ENCODE measurements around the gene ABCA4. TPM values are rescaled to one million over a fixed set of nuclear protein-coding genes. Genes with fewer than 3 reads are reported as not detected.

The ABCA4 gene
- total RNA-seq, 1 donor from 2014 or later: not detected

GRCh38 chr1:94026619-94027380 is 94.1 kb downstream of the ABCA4 start:
- H3K27ac Mint-ChIP-seq: no peak overlapping the region
- no peak for TF ChIP-seq CTCF (IDR thresholded peaks at IDR 0.05)
- CTCF ChIA-PET: interaction anchor here (1.0 to 1.8 kb wide), 6 partner anchors 307 to 779 kb away, joined by 3 to 7 read pairs (median 4); no protein-coding TSS in a partner anchor
- peaks cover 6% of the 10 kb centered on the region for H3K27me3 Mint-ChIP-seq
- no peaks in the 10 kb centered on the region for H3K9me3 Mint-ChIP-seq
- no peak overlapping the region for H3K4me3 Mint-ChIP-seq
- intact Hi-C loops (cut with micrococcal nuclease): loop anchor here (1.0 kb wide), 3 partner anchors 310 to 780 kb away; no protein-coding TSS in a partner anchor
- ATAC-seq (ENCODE audit: low read depth) (no peak), DNase-seq (no peak)
- H3K4me1 Mint-ChIP-seq: no peaks in the 10 kb centered on the region
- POLR2A ChIA-PET: no interaction called here
- no peaks in the 10 kb centered on the region for H3K36me3 Mint-ChIP-seq (ENCODE audit: low read depth)

- intact Hi-C loops (cut with micrococcal nuclease): loop anchor here (1.0 kb wide), 3 partner anchors 311 to 781 kb away; no protein-coding TSS in a partner anchor
- ChIA-PET CTCF (interaction anchor here (0.8 to 1.8 kb wide), 8 partner anchors 9 to 780 kb away, joined by 3 to 7 read pairs (median 4); no protein-coding TSS in a partner anchor), POLR2A (no interaction called here)
- no peak for TF ChIP-seq CTCF (IDR thresholded peaks at IDR 0.05)
- H3K4me3 Mint-ChIP-seq: no peak overlapping the region
- H3K27ac Mint-ChIP-seq: no peak overlapping the region
- no peaks in the 10 kb centered on the region for H3K9me3 Mint-ChIP-seq
- no peaks in the 10 kb centered on the region for H3K36me3 Mint-ChIP-seq (ENCODE audit: low read depth)
- ATAC-seq (ENCODE audit: low read depth): no peak
- H3K4me1 Mint-ChIP-seq: no peaks in the 10 kb centered on the region
- DNase-seq: no peak
- peaks cover 6% of the 10 kb centered on the region for H3K27me3 Mint-ChIP-seq
Observed at GRCh38 chr1:94025383-94026340, 95.3 kb downstream of the ABCA4 start.

GRCh38 chr1:94024104-94024792 is 96.7 kb downstream of the ABCA4 start:
- intact Hi-C loops (cut with micrococcal nuclease): no loop called here
- Mint-ChIP-seq H3K4me1 (no peaks in the 10 kb centered on the region), H3K4me3 (no peak overlapping the region), H3K9me3 (no peaks in the 10 kb centered on the region), H3K27me3 (peaks cover 6% of the 10 kb centered on the region), H3K36me3 (ENCODE audit: low read depth) (no peaks in the 10 kb centered on the region), H3K27ac (no peak overlapping the region)
- ChIA-PET POLR2A (no interaction called here), CTCF (no interaction called here)
- no peak for TF ChIP-seq CTCF (IDR thresholded peaks at IDR 0.05)
- DNase-seq (no peak), ATAC-seq (ENCODE audit: low read depth) (no peak)

GRCh38 chr1:94022471-94023189 is 98.3 kb downstream of the ABCA4 start:
- Mint-ChIP-seq H3K27ac (no peak overlapping the region), H3K9me3 (no peaks in the 10 kb centered on the region), H3K36me3 (ENCODE audit: low read depth) (no peaks in the 10 kb centered on the region), H3K4me3 (no peak overlapping the region), H3K4me1 (no peaks in the 10 kb centered on the region), H3K27me3 (peaks cover 6% of the 10 kb centered on the region)
- ATAC-seq (ENCODE audit: low read depth) (no peak), DNase-seq (no peak)
- POLR2A ChIA-PET: interaction anchor here (0.5 kb wide), 1 partner anchor 19 kb away, joined by 5 read pairs; no protein-coding TSS in a partner anchor
- CTCF ChIA-PET: no interaction called here
- TF ChIP-seq CTCF (IDR thresholded peaks at IDR 0.05): no peak
- intact Hi-C loops (cut with micrococcal nuclease): no loop called here
